NB4 (cell line): ENCODE measurements around the gene ART1.

Experiments
- MYC ChIP-seq: IDR thresholded peaks from 2 replicates; pipeline ENCODE4 v1.6.1; 2011; ENCODE audit warnings: low read depth, low read length
- POLR2A ChIP-seq: IDR thresholded peaks from 2 replicates; pipeline ENCODE4 v1.6.1; 2011; ENCODE audit warnings: mild to moderate bottlenecking; ENCODE audit not compliant: insufficient read length; ENCODE audit errors: extremely low read depth
- TF ChIP-seq, protein P1 (sequence below): IDR thresholded peaks from one replicate; pipeline ENCODE4 v1.5.1; 2012; ENCODE audit warnings: low read depth, low read length
- TF ChIP-seq, protein P2 (sequence below): IDR thresholded peaks from 2 replicates; pipeline ENCODE4 v1.6.1; 2011; ENCODE audit warnings: low read depth, low read length

DNA sequence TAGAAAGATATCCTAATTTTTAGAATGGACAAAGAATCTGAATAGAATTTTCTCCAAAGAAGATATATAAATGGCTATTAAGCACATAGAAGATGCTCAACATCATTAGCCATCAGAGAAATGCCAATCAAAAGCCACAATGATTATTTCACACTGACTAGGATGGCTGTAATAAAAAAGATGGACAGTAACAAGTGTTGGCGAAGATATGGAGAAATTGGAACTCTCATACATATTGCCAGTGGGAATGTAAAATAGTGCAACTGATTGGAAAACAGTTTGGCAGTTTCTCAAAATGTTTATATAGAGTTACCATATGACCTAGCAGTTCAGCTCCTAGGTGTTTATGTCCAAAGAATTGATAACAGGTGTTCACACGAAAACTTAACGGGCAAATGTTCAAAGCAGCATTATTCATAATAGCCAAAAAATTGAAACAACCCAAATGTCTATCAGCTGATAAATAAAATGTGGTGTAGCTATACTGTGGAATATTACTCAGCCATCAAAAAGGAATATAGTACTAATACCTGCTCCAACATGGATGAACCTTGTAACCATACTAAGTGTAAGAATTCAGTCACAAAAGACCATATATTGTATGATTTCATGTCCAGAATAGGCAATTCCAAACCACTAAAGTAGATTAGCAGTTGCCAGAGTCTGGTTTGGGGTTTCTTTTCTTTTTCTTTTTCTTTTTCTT, 32.8 kb upstream of the ART1 start:
- TF ChIP-seq, protein P1, sequence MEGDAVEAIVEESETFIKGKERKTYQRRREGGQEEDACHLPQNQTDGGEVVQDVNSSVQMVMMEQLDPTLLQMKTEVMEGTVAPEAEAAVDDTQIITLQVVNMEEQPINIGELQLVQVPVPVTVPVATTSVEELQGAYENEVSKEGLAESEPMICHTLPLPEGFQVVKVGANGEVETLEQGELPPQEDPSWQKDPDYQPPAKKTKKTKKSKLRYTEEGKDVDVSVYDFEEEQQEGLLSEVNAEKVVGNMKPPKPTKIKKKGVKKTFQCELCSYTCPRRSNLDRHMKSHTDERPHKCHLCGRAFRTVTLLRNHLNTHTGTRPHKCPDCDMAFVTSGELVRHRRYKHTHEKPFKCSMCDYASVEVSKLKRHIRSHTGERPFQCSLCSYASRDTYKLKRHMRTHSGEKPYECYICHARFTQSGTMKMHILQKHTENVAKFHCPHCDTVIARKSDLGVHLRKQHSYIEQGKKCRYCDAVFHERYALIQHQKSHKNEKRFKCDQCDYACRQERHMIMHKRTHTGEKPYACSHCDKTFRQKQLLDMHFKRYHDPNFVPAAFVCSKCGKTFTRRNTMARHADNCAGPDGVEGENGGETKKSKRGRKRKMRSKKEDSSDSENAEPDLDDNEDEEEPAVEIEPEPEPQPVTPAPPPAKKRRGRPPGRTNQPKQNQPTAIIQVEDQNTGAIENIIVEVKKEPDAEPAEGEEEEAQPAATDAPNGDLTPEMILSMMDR, result no peak
- TF ChIP-seq POLR2A, result no peak
- TF ChIP-seq, protein P2, sequence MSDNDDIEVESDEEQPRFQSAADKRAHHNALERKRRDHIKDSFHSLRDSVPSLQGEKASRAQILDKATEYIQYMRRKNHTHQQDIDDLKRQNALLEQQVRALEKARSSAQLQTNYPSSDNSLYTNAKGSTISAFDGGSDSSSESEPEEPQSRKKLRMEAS, result no peak
- TF ChIP-seq MYC, result no peak
